Duodenal mucosa (tissue), 2 donors: ENCODE results near the gene CCDC13.
A peak's percentile ranks its signal among the peaks of the same experiment; 100 is the strongest.

ENCODE experiments used
- H3K27ac ChIP-seq: one replicate; pipeline ENCODE4 v1.7.0; 2013; ENCODE audit warnings: low read depth, low read length
- H3K27me3 ChIP-seq, 2 donors: one replicate each; pipeline ENCODE4 v1.7.0; 2013; ENCODE audit warnings: low read length in 2 of 2, control low read depth in 1 of 2; ENCODE audit not compliant: insufficient read depth in 2 of 2, control insufficient read depth in 1 of 2
- H3K36me3 ChIP-seq, 2 donors: one replicate each; pipeline ENCODE4 v1.7.0; 2013; ENCODE audit warnings: low read length in 2 of 2, control low read depth in 1 of 2; ENCODE audit not compliant: insufficient read depth in 2 of 2, control insufficient read depth in 1 of 2
- H3K4me1 ChIP-seq, 2 donors: one replicate each; pipeline ENCODE4 v1.7.0; 2013; ENCODE audit warnings: low read length in 2 of 2, control low read depth in 1 of 2; ENCODE audit not compliant: insufficient read depth in 2 of 2, control insufficient read depth in 1 of 2
- H3K4me3 ChIP-seq, 2 donors: one replicate each; pipeline ENCODE4 v1.7.0; 2013; ENCODE audit warnings: low read length in 2 of 2, low read depth in 1 of 2
- H3K9ac ChIP-seq, 2 donors: one replicate each; pipeline ENCODE4 v1.7.0; 2013; ENCODE audit warnings: low read length in 2 of 2, low read depth in 1 of 2
- H3K9me3 ChIP-seq, 2 donors: one replicate each; pipeline ENCODE4 v1.7.0; 2013; ENCODE audit warnings: low read length in 2 of 2, control low read depth in 1 of 2; ENCODE audit not compliant: control insufficient read depth in 1 of 2

The CCDC13 gene

GRCh38 chr3:42809202-42809601 lies 36.1 kb upstream of the CCDC13 start, which contains the start of gene ACKR2:
TSS of gene ACKR2 (plus strand) at chr3:42809445. CDS start at chr3:42864503, 55,058 bp downstream.
- Histone ChIP-seq H3K27ac (no peak within 1 kb of the TSS), H3K27me3 (peaks cover 0 to 4% of the 10 kb centered on the region in 2 donors), H3K9me3 (no peaks in the 10 kb centered on the region), H3K4me3 (no peak within 1 kb of the TSS), H3K9ac (no peak within 1 kb of the TSS), H3K36me3 (no peaks in the 10 kb centered on the region), H3K4me1 (peaks cover 3 to 5% of the 10 kb centered on the region in 2 donors)

GRCh38 chr3:42807929-42808328 lies 34.9 kb upstream of the CCDC13 start:
- Histone ChIP-seq H3K4me3 (no peak overlapping the region), H3K9ac (no peak overlapping the region)

GRCh38 chr3:42805141-42805821 lies 32.2 kb upstream of the CCDC13 start:
- Histone ChIP-seq H3K9ac (peak overlapping the region; percentile 88 to 93), H3K4me1 (peaks cover 0 to 29% of the 10 kb centered on the region in 2 donors), H3K36me3 (no peaks in the 10 kb centered on the region), H3K9me3 (no peaks in the 10 kb centered on the region), H3K4me3 (peak overlapping the region; percentile 75 to 83), H3K27me3 (peaks cover 0 to 4% of the 10 kb centered on the region in 2 donors), H3K27ac (no peak overlapping the region)

More at GRCh38 chr3:42807929-42808328, 34.9 kb upstream of the CCDC13 start:
- H3K27me3 ChIP-seq = peaks cover 0 to 4% of the 10 kb centered on the region in 2 donors
- no peaks in the 10 kb centered on the region for H3K36me3 ChIP-seq
- no peaks in the 10 kb centered on the region for H3K9me3 ChIP-seq
- peaks cover 3 to 10% of the 10 kb centered on the region in 2 donors for H3K4me1 ChIP-seq
- no peak overlapping the region for H3K27ac ChIP-seq

GRCh38 chr3:42804831-42805132 lies 31.7 kb upstream of the CCDC13 start:
- peaks cover 0 to 4% of the 10 kb centered on the region in 2 donors for H3K27me3 ChIP-seq
- no peaks in the 10 kb centered on the region for H3K9me3 ChIP-seq
- H3K9ac ChIP-seq = peak overlapping the region; percentile 88 to 93
- no peaks in the 10 kb centered on the region for H3K36me3 ChIP-seq
- peak overlapping the region; percentile 72 for H3K27ac ChIP-seq
- H3K4me1 ChIP-seq = peaks cover 0 to 32% of the 10 kb centered on the region in 2 donors
- peak overlapping the region; percentile 75 to 83 for H3K4me3 ChIP-seq

DNA sequence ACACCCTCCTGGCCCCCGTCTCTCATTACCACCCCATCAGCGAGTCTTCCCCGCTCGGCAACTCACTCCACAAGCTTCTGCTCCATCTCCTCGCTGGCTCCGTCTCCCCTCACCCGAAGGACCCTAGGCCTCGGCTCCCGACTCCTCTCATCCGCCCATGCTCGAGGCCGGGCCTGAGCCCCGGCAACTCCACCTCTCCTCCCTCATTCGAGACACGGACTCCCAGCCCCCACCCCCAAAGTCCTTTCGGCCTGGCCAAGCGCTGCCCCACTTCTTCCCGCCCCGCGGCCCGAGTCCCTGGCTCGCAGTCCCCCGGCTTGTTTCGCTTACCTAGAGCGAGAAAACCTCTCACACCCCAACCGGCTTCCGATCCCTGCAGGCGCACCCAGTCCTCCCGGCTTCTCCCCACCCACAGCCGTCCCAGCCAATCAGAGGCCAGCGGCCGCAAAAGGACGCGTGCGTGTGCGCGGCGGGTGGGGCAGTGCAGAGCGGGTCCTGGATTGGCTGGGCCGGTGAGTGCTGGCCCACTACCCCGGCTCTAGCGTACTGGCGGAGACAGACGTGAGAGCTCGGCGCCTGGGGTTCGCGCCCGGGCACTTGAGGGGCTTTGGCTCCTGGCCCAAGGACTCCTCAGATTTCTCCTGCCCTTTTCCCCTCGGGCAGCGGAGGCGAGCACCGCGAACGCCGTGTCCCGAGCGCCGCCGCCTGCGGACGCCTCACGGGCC lies 31.2 kb upstream of the CCDC13 start, which contains the start of gene HIGD1A:
TSS of gene HIGD1A (minus strand) at position 385 of the 725 bp plus-strand sequence. CDS start 10,237 bp downstream, outside the sequence.
- Histone ChIP-seq H3K36me3 (no peaks in the 10 kb centered on the region), H3K9ac (peak within 1 kb of the TSS; percentile 90 to 93), H3K4me1 (peaks cover 0 to 34% of the 10 kb centered on the region in 2 donors), H3K27ac (peak within 1 kb of the TSS; percentile 98), H3K9me3 (no peaks in the 10 kb centered on the region), H3K27me3 (peaks cover 0 to 4% of the 10 kb centered on the region in 2 donors), H3K4me3 (peak within 1 kb of the TSS; percentile 75 to 86)

DNA sequence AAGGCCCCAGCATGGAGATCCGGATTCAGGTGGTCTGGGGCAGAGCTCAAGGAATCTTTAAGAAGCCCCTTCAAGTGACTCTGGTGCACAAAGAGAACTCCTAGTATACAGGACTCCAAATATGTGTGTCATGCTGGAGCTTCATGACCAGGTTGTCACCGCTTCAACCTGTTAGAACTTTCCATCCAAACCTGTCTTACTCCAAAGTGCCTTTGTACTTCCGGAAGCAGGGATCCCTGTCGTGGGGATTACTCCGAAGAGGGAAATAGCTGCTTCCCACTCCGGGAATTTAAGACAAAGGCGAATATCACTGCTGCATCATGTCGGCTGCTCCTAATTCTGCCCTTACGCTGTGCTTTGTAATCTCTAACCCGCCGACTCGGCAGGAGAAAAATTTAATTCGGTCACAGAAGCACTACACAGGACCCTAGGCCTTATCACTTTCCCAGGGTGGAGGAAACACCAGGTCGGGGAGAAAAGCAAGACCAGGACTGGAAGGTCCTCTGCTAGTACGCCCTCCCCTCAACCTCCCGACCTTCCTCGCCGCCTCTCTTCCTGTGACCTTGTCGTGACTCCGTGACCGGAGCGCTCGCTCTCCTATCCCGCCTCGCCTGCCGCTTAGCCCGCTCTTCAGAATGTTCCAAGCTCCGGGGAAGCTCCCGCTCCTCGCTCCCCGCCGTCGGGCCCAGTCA lies 30.5 kb upstream of the CCDC13 start:
- peak overlapping the region; percentile 98 for H3K27ac ChIP-seq

DNA sequence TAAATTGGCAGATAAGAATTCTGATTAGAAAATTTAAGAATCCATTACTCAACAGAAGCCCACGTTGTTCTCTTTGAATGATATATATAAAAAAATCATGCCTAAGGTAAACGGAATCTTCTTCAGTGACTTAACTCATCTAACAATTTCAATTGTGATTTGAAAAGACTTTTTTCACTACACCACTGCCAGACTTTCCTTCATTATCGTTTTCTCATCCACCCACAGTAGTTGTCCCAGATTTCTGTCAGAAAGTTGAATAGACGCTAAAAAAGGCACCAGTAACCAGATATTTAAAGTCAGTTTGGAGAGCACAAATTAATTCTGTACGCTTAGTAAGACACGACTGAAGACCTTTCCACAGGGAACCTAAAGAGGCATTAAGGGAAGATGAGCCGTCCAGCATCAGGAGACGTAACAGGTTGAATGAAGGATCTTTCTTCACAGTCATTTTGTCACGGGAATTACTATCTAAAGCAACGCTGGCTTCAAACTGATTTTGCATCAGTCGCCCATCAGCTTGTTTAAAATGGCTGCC lies 29.9 kb upstream of the CCDC13 start:
- Histone ChIP-seq H3K4me3 (peak overlapping the region; percentile 75 to 86), H3K27ac (no peak overlapping the region), H3K27me3 (peaks cover 0 to 4% of the 10 kb centered on the region in 2 donors), H3K4me1 (peaks cover 0 to 34% of the 10 kb centered on the region in 2 donors), H3K9ac (peak overlapping the region; percentile 90 to 93), H3K9me3 (no peaks in the 10 kb centered on the region), H3K36me3 (no peaks in the 10 kb centered on the region)

More for the DNA sequence above, 30.5 kb upstream of the CCDC13 start:
- Histone ChIP-seq H3K27me3 (peaks cover 0 to 4% of the 10 kb centered on the region in 2 donors), H3K4me1 (peaks cover 0 to 34% of the 10 kb centered on the region in 2 donors), H3K36me3 (no peaks in the 10 kb centered on the region), H3K4me3 (peak overlapping the region; percentile 75 to 86), H3K9me3 (no peaks in the 10 kb centered on the region), H3K9ac (peak overlapping the region; percentile 90 to 93)

DNA sequence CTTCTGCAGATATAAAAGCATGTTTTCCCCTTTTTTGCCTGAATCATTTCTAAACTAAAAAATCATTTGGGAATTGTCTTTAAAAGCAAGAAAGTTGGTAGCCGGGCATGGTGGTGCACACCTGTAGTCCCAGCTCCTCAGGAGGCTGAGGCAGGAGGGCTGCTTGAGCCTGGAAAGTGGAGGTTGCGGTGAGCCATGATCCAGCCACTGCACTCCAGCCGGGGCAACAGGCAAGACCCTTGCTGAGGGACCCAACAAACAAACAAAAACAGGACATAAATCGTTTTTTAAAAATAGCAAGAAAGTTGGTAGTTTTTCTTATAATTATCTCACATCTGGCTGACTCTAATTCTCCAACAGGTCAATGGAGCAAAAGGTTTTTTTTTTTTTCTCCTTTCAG lies 28.7 kb upstream of the CCDC13 start:
- H3K9ac ChIP-seq = no peak overlapping the region
- H3K27me3 ChIP-seq = no peaks in the 10 kb centered on the region
- no peak overlapping the region for H3K4me3 ChIP-seq
- H3K36me3 ChIP-seq = no peaks in the 10 kb centered on the region
- H3K27ac ChIP-seq = no peak overlapping the region
- H3K9me3 ChIP-seq = no peaks in the 10 kb centered on the region
- H3K4me1 ChIP-seq = peaks cover 0 to 34% of the 10 kb centered on the region in 2 donors

DNA sequence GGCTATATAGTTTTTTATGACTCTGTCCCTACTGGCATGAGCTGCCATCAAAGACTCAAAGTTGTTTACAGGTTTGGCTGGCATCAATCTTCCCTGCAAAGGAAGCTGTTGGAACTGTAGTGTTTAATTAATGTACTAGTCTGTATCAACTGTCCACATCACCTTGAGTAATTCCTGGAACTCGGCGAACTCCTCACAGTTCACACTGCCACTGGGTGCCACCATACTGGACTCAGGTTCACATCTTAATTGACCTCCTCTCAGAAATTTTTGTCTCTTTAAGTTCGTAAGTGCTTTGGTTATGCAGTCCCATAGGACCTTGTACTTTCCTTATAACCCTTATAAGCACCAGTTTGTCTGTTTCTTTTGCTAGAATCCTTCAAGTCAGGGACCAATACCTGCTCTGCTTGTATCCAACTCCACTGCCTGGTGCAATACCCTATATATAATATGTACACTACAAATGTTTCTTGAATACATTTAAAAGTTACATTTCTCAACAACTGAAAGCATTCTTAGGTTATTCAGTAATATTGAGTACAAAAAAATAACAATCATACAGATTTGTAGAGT lies 28.1 kb upstream of the CCDC13 start:
- Histone ChIP-seq H3K4me3 (no peak overlapping the region), H3K27me3 (no peaks in the 10 kb centered on the region), H3K9me3 (no peaks in the 10 kb centered on the region), H3K4me1 (peaks cover 0 to 34% of the 10 kb centered on the region in 2 donors), H3K27ac (no peak overlapping the region), H3K9ac (no peak overlapping the region), H3K36me3 (no peaks in the 10 kb centered on the region)
